HCT116 (cell line): ENCODE measurements around the gene CENPP. TPM values are rescaled to one million over a fixed set of nuclear protein-coding genes. Genes with fewer than 3 reads are reported as not detected.

Experiments used
- ATAC-seq: fragments of 200-7000 bp; cut with Tn5 transposase; 2 replicates; pipeline ENCODE4 v1.9.1; 2020; ENCODE audit warnings: mild to moderate bottlenecking, moderate library complexity
- BruUV-seq: library from RNA; stranded (reverse); fragments of 400-500 nt; replicated peaks from 2 replicates; lab custom pipeline; 2021; lab: Mats Ljungman, UMichigan
- CTCF ChIA-PET: fragments of 300-600 bp; sonication (Branson Sonifier 250); formaldehyde crosslinking; loops from one replicate; lab custom pipeline; 2021; ENCODE audit warnings: antibody characterized with exemption; lab: Charles Lee
- POLR2A ChIA-PET: fragments of 300-600, 350-600 bp; sonication (Branson Sonifier 250); formaldehyde crosslinking; loops from one replicate; lab custom pipeline; 2021; ENCODE audit warnings: antibody characterized with exemption; lab: Charles Lee
- RAD21 ChIA-PET, 2 experiments: fragments of 300-600 bp; sonication (Branson Sonifier 250); formaldehyde crosslinking; loops; one replicate each; lab custom pipeline; 2023; ENCODE audit warnings: low total read pairs in 2 of 2; ENCODE audit not compliant: uncharacterized antibody in 2 of 2, unreplicated experiment in 2 of 2, low non-redundant PET in 1 of 2; lab: Charles Lee
- DNase-seq: peaks from one replicate; pipeline ENCODE4 v3.0.0-alpha.2; 2010; ENCODE audit warnings: low read depth, low spot score
- H2AFZ ChIP-seq: fragments of 200-600 bp; shearing (Covaris generic), sonication (generic); 2 replicates; pipeline ENCODE4 v1.6.1; 2017; ENCODE audit warnings: low read depth, mixed run types, mixed read lengths, antibody characterized with exemption, low read length; ENCODE audit not compliant: poor library complexity, severe bottlenecking
- H3K27ac ChIP-seq: 2 replicates; pipeline ENCODE4 v1.5.1; 2012; ENCODE audit warnings: low read depth, low read length
- H3K27me3 ChIP-seq: fragments of 200-600 bp; sonication (generic); 2 replicates; pipeline ENCODE4 v1.6.1; 2016; ENCODE audit warnings: mixed run types, low read length, mixed read lengths; ENCODE audit not compliant: insufficient read depth
- H3K36me3 ChIP-seq, 2 experiments: fragments of 200-500 bp in 1 of 2; fragments of 200-600 bp in 1 of 2; sonication (Bioruptor generic) in 1 of 2; sonication (generic) in 1 of 2; 2 replicates each; pipeline versions ENCODE4 v1.5.1 to v1.6.1; 2014 to 2016; ENCODE audit warnings: low read length in 2 of 2, inconsistent platforms in 1 of 2, mixed read lengths in 1 of 2, mixed run types in 1 of 2; ENCODE audit not compliant: insufficient read depth in 2 of 2, control insufficient read depth in 1 of 2
- H3K4me1 ChIP-seq, 2 experiments: fragments of 200-600 bp in 1 of 2; sonication (generic) in 1 of 2; 2 replicates each; pipeline versions ENCODE4 v1.5.1 to v1.6.1; 2012 to 2017; ENCODE audit warnings: low read length in 2 of 2, inconsistent platforms in 1 of 2, mild to moderate bottlenecking in 1 of 2, mixed read lengths in 1 of 2, mixed run types in 1 of 2, moderate library complexity in 1 of 2; ENCODE audit not compliant: insufficient read depth in 2 of 2, control insufficient read depth in 1 of 2
- H3K4me2 ChIP-seq: fragments of 200-600 bp; sonication (generic); 2 replicates; pipeline ENCODE4 v1.6.1; 2017; ENCODE audit warnings: mixed run types, low read length, mixed read lengths
- H3K4me3 ChIP-seq, 2 experiments: fragments of 200-600 bp in 1 of 2; sonication (generic) in 1 of 2; replicated peaks in 1 of 2; 2 replicates each; pipeline ENCODE4 v1.5.1; 2011 to 2016; ENCODE audit warnings: low read length in 2 of 2, control low read depth in 1 of 2, low read depth in 1 of 2, mild to moderate bottlenecking in 1 of 2, mixed read lengths in 1 of 2, mixed run types in 1 of 2
- H3K79me2 ChIP-seq: fragments of 200-600 bp; sonication (generic); 2 replicates; pipeline ENCODE4 v1.6.1; 2017; ENCODE audit warnings: mild to moderate bottlenecking, mixed run types, low read length, moderate library complexity, mixed read lengths; ENCODE audit not compliant: insufficient read depth
- H3K9ac ChIP-seq: fragments of 200-600 bp; sonication (generic); 2 replicates; pipeline ENCODE4 v1.6.1; 2016; ENCODE audit warnings: low read length, mixed read lengths
- H3K9me2 ChIP-seq: fragments of 200-600 bp; sonication (generic), shearing (Covaris generic); 2 replicates; pipeline ENCODE4 v1.6.1; 2017; ENCODE audit warnings: mixed run types, mild to moderate bottlenecking, moderate library complexity; ENCODE audit not compliant: insufficient read depth
- H3K9me3 ChIP-seq, 2 experiments: fragments of 200-500 bp in 1 of 2; fragments of 200-600 bp in 1 of 2; sonication (Bioruptor generic) in 1 of 2; sonication (generic) in 1 of 2; 2 replicates each; pipeline ENCODE4 v1.6.1; 2014 to 2017; ENCODE audit warnings: low read length in 2 of 2, mixed read lengths in 2 of 2, inconsistent platforms in 1 of 2, low read depth in 1 of 2, mild to moderate bottlenecking in 1 of 2, mixed run types in 1 of 2, moderate library complexity in 1 of 2; ENCODE audit not compliant: control insufficient read depth in 1 of 2, insufficient read depth in 1 of 2
- H4K20me1 ChIP-seq: fragments of 200-600 bp; sonication (generic), shearing (Covaris generic); 2 replicates; pipeline ENCODE4 v1.6.1; 2017; ENCODE audit warnings: mixed run types, mild to moderate bottlenecking, moderate library complexity; ENCODE audit not compliant: insufficient read depth
- CBX3 ChIP-seq: IDR thresholded peaks from 2 replicates; pipeline ENCODE4 v1.6.1; 2012; ENCODE audit warnings: low read depth
- CEBPB ChIP-seq: IDR thresholded peaks from 2 replicates; pipeline ENCODE4 v1.6.1; 2012; ENCODE audit warnings: low read depth
- EGR1 ChIP-seq: IDR thresholded peaks from 2 replicates; pipeline ENCODE4 v1.6.1; 2012; ENCODE audit warnings: low read depth
- ELF1 ChIP-seq: IDR thresholded peaks from 2 replicates; pipeline ENCODE4 v1.6.1; 2012; ENCODE audit warnings: low read depth, borderline replicate concordance
- EZH2phosphoT487 ChIP-seq: fragments of 200-600 bp; IDR thresholded peaks from 2 replicates; pipeline ENCODE4 v1.6.1; 2018; ENCODE audit warnings: antibody characterized with exemption, borderline replicate concordance
- FOSL1 ChIP-seq: IDR thresholded peaks from 2 replicates; pipeline ENCODE4 v1.6.1; 2012; ENCODE audit warnings: low read depth
- JUND ChIP-seq: IDR thresholded peaks from 2 replicates; pipeline ENCODE4 v1.6.1; 2012
- POLR2A ChIP-seq: IDR thresholded peaks from 2 replicates; pipeline ENCODE4 v1.7.0; 2011; ENCODE audit warnings: borderline replicate concordance; ENCODE audit not compliant: insufficient read depth, insufficient read length; ENCODE audit errors: extremely low read depth
- POLR2AphosphoS5 ChIP-seq: IDR thresholded peaks from 2 replicates; pipeline ENCODE4 v1.6.1; 2011; ENCODE audit warnings: mild to moderate bottlenecking, low read depth, low read length, moderate library complexity
- SIN3A ChIP-seq: IDR thresholded peaks from 2 replicates; pipeline ENCODE4 v1.6.1; 2012; ENCODE audit warnings: low read depth
- SP1 ChIP-seq: IDR thresholded peaks from 2 replicates; pipeline ENCODE4 v1.6.1; 2012; ENCODE audit warnings: low read depth
- SRF ChIP-seq: IDR thresholded peaks from 2 replicates; pipeline ENCODE4 v1.6.1; 2012; ENCODE audit warnings: low read depth
- TCF7L2 ChIP-seq: IDR thresholded peaks from 2 replicates; pipeline ENCODE4 v1.7.0; 2011; ENCODE audit warnings: borderline replicate concordance, inconsistent platforms; ENCODE audit not compliant: insufficient read depth, insufficient read length; ENCODE audit errors: extremely low read depth
- YY1 ChIP-seq: IDR thresholded peaks from 2 replicates; pipeline ENCODE4 v1.6.1; 2011; ENCODE audit warnings: low read length, low read depth, moderate library complexity, mild to moderate bottlenecking; ENCODE audit not compliant: insufficient replicate concordance; ENCODE audit errors: extremely low read depth
- ZFX ChIP-seq: fragments of 450-650 bp; IDR thresholded peaks from 2 replicates; pipeline ENCODE4 v1.6.1; 2017
- ZNF274 ChIP-seq: fragments of 200-500 bp; sonication (Bioruptor generic); IDR thresholded peaks from 2 replicates; pipeline ENCODE4 v1.6.1; 2014; ENCODE audit warnings: mild to moderate bottlenecking, low read depth, low read length, inconsistent platforms
- intact Hi-C: fragments of 100-400 bp; cut with micrococcal nuclease; formaldehyde crosslinking; loops from 2 replicates; pipeline ENCODE4 v1.10.0; 2022
- total RNA-seq: library from RNA; stranded (reverse); gene quantifications from one replicate; pipeline ENCODE4 v1.2.1, GENCODE V29; 2021; ENCODE audit not compliant: unreplicated experiment
- TF ChIP-seq, protein P1 (sequence below), 3 experiments: fragments of 200-600 bp in 1 of 3; sonication (generic) in 1 of 3; IDR thresholded peaks in 2 of 3; conservative IDR thresholded peaks in 1 of 3; 2 replicates each; pipeline ENCODE4 v1.5.1; 2012 to 2017; ENCODE audit warnings: low read depth in 2 of 3, low read length in 2 of 3, antibody characterized with exemption in 1 of 3, borderline replicate concordance in 1 of 3, control low read depth in 1 of 3, mild to moderate bottlenecking in 1 of 3, mixed read lengths in 1 of 3, mixed run types in 1 of 3, moderate library complexity in 1 of 3; ENCODE audit not compliant: insufficient read depth in 1 of 3
- TF ChIP-seq, protein P2 (sequence below): IDR thresholded peaks from 2 replicates; pipeline ENCODE4 v1.6.1; 2012
- TF ChIP-seq, protein P3 (sequence below): IDR thresholded peaks from 2 replicates; pipeline ENCODE4 v1.6.1; 2012; ENCODE audit warnings: low read depth
- TF ChIP-seq, protein P4 (sequence below): IDR thresholded peaks from 2 replicates; pipeline ENCODE4 v1.6.1; 2012

The CENPP gene
- total RNA-seq, 1 experiment from 2014 or later: 7.0 TPM

DNA sequence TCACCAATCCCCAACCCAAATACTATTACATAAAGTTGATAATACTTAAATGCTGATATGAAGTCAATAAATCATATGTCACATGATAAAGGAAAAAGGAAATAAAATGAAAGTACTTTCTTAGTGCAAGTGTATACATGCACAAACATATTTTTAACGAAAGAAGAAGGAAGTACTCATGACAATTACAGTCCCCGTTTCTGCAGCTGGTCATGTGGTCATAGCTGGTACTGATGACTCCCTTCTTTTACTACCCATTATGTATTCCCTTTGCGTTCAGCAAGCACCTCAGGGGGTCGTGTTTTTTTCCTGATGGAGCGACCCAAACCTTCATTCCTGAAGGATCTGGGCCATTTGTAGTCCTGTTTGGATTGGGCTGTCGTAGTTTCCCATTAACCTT, 27.3 kb downstream of the CENPP start:
- ATAC-seq (no peak), DNase-seq (no peak)
- no peak overlapping the region for H3K4me3 ChIP-seq
- no peaks in the 10 kb centered on the region for H3K27me3 ChIP-seq
- H3K4me1 ChIP-seq: no peaks in the 10 kb centered on the region
- TF ChIP-seq POLR2A (no peak), FOSL1 (no peak), POLR2AphosphoS5 (no peak), YY1 (no peak), CEBPB (no peak), CBX3 (no peak), JUND (no peak), ELF1 (no peak), ZNF274 (no peak), EZH2phosphoT487 (no peak), EGR1 (no peak), ZFX (no peak), SIN3A (no peak), SP1 (no peak), SRF (no peak), TCF7L2 (no peak)
- TF ChIP-seq, protein P1, sequence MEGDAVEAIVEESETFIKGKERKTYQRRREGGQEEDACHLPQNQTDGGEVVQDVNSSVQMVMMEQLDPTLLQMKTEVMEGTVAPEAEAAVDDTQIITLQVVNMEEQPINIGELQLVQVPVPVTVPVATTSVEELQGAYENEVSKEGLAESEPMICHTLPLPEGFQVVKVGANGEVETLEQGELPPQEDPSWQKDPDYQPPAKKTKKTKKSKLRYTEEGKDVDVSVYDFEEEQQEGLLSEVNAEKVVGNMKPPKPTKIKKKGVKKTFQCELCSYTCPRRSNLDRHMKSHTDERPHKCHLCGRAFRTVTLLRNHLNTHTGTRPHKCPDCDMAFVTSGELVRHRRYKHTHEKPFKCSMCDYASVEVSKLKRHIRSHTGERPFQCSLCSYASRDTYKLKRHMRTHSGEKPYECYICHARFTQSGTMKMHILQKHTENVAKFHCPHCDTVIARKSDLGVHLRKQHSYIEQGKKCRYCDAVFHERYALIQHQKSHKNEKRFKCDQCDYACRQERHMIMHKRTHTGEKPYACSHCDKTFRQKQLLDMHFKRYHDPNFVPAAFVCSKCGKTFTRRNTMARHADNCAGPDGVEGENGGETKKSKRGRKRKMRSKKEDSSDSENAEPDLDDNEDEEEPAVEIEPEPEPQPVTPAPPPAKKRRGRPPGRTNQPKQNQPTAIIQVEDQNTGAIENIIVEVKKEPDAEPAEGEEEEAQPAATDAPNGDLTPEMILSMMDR (IDR thresholded peaks at IDR 0.05 in 2 of 3, conservative IDR thresholded peaks at IDR 0.05 in 1 of 3; ENCODE audit: borderline replicate concordance in 1 of 3, insufficient read depth in 1 of 3, low read depth in 2 of 3, low read length in 2 of 3): no peak
- TF ChIP-seq, protein P2, sequence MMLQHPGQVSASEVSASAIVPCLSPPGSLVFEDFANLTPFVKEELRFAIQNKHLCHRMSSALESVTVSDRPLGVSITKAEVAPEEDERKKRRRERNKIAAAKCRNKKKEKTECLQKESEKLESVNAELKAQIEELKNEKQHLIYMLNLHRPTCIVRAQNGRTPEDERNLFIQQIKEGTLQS: no peak
- TF ChIP-seq, protein P3, sequence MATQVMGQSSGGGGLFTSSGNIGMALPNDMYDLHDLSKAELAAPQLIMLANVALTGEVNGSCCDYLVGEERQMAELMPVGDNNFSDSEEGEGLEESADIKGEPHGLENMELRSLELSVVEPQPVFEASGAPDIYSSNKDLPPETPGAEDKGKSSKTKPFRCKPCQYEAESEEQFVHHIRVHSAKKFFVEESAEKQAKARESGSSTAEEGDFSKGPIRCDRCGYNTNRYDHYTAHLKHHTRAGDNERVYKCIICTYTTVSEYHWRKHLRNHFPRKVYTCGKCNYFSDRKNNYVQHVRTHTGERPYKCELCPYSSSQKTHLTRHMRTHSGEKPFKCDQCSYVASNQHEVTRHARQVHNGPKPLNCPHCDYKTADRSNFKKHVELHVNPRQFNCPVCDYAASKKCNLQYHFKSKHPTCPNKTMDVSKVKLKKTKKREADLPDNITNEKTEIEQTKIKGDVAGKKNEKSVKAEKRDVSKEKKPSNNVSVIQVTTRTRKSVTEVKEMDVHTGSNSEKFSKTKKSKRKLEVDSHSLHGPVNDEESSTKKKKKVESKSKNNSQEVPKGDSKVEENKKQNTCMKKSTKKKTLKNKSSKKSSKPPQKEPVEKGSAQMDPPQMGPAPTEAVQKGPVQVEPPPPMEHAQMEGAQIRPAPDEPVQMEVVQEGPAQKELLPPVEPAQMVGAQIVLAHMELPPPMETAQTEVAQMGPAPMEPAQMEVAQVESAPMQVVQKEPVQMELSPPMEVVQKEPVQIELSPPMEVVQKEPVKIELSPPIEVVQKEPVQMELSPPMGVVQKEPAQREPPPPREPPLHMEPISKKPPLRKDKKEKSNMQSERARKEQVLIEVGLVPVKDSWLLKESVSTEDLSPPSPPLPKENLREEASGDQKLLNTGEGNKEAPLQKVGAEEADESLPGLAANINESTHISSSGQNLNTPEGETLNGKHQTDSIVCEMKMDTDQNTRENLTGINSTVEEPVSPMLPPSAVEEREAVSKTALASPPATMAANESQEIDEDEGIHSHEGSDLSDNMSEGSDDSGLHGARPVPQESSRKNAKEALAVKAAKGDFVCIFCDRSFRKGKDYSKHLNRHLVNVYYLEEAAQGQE: no peak
- TF ChIP-seq, protein P4, sequence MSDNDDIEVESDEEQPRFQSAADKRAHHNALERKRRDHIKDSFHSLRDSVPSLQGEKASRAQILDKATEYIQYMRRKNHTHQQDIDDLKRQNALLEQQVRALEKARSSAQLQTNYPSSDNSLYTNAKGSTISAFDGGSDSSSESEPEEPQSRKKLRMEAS: no peak
- no peaks in the 10 kb centered on the region for H4K20me1 ChIP-seq
- no TSS peak for BruUV-seq
- no peak overlapping the region for H3K9ac ChIP-seq
- no peaks in the 10 kb centered on the region for H3K9me3 ChIP-seq
- ChIA-PET CTCF (no interaction called here), POLR2A (no interaction called here), RAD21 (no interaction called here)
- no peaks in the 10 kb centered on the region for H3K9me2 ChIP-seq
- intact Hi-C loops: no loop called here
- no peak overlapping the region for H2AFZ ChIP-seq
- no peak overlapping the region for H3K27ac ChIP-seq
- H3K79me2 ChIP-seq: no peaks in the 10 kb centered on the region
- no peak overlapping the region for H3K4me2 ChIP-seq
- H3K36me3 ChIP-seq: no peaks in the 10 kb centered on the region
